Stimulated activated CD4-positive, alpha-beta T cell treated with anti-CD3 and anti-CD28 coated beads, Interleukin-15, amount 100 ng/mL, for 24 hours (primary cell): Measurements from ENCODE around the gene OR4C11.

ENCODE experiments used
- DNase-seq: peaks from one replicate; pipeline ENCODE4 v3.0.0-alpha.2; 2020

Gene OR4C11

DNA sequence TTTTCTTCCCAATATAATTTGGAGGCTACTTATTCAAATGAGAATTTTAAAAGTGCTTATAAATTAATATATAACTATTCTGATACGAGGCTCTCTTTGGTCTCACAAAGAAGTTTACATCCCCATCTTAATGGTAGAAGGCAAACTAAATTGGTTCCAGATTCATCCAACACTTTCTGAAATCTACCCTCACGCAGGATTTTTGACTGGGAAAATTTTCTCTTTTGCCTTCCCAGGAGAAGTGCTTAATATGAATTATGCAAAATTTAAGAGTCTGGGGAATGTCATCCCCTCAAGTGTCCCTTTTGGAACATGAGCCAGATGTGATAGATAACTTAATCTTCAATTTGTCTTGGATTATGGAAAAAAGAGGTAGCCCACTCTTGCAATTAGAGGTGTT is at the start of gene OR4C11:
Gene OR4C11, minus strand, starts transcription at position 101 of the 400 bp plus-strand sequence. CDS start 3,272 bp downstream, outside the sequence.
- no peak for DNase-seq

DNA sequence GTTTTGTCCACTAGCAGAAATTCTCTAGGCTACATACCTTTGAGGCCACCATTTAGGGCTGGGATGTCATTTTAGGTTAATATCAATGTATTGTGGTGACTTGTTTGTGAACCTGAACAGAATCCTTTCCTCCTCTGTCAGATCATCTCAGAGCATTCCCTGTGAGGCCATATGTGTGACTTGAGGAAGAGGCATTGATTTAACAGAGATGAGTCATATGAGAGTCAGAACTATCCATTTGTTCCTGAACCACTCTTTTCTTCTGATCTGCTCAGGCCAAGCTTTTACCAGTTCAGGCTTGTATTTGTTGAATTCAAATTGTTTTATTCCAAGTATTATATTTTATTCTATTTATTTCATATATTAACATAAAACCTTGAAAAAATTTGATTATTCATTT is 47.7 kb upstream of the OR4C11 start:
- no peak for DNase-seq

DNA sequence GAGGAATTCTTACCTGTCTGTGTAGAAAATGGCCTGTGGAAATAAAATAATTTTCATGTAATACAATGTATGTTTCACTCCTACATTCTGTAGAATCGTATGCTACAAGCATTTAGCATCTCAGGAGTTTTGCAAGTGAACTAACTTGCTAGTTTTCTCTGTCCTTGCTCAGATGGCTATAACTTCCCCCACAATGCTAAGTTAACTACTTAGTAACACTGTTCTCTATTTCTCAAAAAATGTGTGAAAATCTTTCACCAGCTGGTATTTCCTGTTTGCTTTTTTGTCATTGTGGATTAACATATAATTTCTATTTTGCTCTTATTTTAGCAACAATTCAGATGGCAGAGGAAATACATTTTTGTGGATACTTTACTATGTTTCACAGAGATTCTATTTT is 45.1 kb upstream of the OR4C11 start:
- no peak for DNase-seq

DNA sequence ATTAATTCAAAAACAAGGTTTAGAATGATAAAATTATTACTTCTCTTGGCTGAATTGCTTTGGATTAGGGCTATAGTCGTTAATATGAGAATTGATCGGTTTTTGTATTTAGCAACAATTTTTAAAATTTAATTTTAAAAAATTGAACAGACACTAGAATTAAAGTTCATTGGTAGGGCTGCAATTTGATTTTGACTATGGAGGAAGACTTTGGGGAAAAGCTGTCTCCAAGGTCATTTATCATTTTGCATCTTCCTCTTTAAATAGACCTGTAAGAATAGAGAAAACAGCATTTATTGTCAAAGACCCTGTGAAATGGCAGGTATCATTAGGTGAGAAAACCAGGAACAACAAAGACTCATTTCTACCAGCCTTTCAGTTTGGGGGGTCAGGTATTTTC is 40.6 kb upstream of the OR4C11 start, which contains the start of gene OR4S2:
Gene OR4S2, plus strand, starts transcription at position 301 of the 400 bp plus-strand sequence. CDS start 2,577 bp downstream, outside the sequence.
- no peak for DNase-seq

DNA sequence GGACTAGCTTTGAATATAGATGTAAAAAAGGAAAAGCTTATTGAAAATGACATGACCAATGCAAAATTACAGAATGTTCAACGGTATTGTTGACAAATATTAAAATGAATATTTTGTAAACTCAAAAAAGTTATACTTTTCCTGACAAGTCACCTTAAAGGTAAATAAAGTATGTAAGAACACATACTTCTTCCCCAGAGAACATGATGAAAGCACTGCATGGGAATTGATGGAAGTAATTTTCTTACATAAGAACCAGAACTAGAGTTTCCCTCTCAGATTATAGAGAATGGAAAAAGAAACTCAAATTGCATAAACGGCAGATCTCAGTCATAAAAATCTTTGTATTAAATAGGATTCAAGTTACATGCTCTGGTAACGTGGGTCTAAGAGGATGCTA is 27.4 kb upstream of the OR4C11 start, which contains the start of gene OR4P4:
Gene OR4P4, plus strand, starts transcription at position 301 of the 400 bp plus-strand sequence.
- no peak for DNase-seq

- no peak for DNase-seq
Observed at GRCh38 chr11:55624531-55624930, 17.1 kb upstream of the OR4C11 start.

- DNase-seq = no peak
Observed at GRCh38 chr11:55572548-55572947, 34.9 kb downstream of the OR4C11 start.

DNA sequence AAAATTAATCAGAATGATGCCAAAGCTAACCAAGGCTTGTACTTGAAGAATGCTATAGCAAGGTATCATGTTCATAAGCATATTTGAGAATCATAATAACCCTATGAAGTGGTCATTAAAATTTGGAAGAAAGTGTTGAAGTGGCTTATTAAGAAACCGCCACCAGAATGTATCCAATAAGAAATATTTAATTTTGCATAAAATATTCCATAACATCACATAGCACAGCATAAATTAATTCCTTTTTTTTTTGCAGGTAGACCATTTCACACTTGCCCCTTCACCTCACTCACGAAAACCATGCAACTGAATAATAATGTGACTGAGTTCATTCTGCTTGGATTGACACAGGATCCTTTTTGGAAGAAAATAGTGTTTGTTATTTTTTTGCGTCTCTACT is 35.6 kb downstream of the OR4C11 start, which contains the start of gene OR4C16:
Gene OR4C16, plus strand, starts transcription at position 301 of the 400 bp plus-strand sequence. Its CDS starts 0 bp downstream, at position 301.
- no peak for DNase-seq

DNA sequence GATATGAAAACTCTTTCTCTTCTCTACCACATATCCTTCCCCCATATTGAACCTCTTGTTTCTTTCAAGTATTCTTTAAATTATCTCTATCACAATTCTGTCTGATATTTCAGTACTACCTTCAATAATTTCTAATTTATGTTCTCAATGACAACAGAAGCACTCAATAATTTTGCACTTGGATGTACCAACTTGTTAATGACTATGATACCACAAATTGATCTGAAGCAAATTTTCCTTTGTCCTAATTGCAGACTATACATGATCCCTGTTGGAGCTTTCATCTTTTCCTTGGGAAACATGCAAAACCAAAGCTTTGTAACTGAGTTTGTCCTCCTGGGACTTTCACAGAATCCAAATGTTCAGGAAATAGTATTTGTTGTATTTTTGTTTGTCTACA is 53.3 kb downstream of the OR4C11 start, which contains the start of gene OR4C15:
Gene OR4C15, plus strand, starts transcription at position 301 of the 400 bp plus-strand sequence. Its CDS starts 0 bp downstream, at position 301.
- DNase-seq = no peak
